CD4-positive, alpha-beta memory T cell (primary cell): ENCODE measurements around the gene EARS2. TPM values are rescaled to one million over a fixed set of nuclear protein-coding genes. Genes with fewer than 3 reads are reported as not detected.

Experiments
- CTCF ChIA-PET: fragments of 350-600 bp; sonication (Branson Sonifier 250); formaldehyde crosslinking; loops from one replicate; lab custom pipeline; 2021; ENCODE audit warnings: inconsistent platforms; ENCODE audit not compliant: partially characterized antibody; lab: Charles Lee
- POLR2A ChIA-PET: fragments of 350-600 bp; sonication (Branson Sonifier 250); formaldehyde crosslinking; loops from one replicate; lab custom pipeline; 2021; ENCODE audit not compliant: partially characterized antibody; lab: Charles Lee
- DNase-seq, 5 donors: peaks; one replicate each; pipeline versions ENCODE4 v3.0.0 to v3.0.0-alpha.2; 2020 to 2022; ENCODE audit warnings: mixed read lengths in 1 of 5
- H3K27ac ChIP-seq: one replicate; pipeline ENCODE4 v1.7.0; 2013; ENCODE audit warnings: low read depth, low read length
- H3K27me3 ChIP-seq: 2 replicates; pipeline ENCODE4 v1.7.0; 2013; ENCODE audit warnings: mild to moderate bottlenecking, low read length, moderate library complexity; ENCODE audit not compliant: insufficient read depth
- H3K36me3 ChIP-seq: 2 replicates; pipeline ENCODE4 v1.7.0; 2013; ENCODE audit warnings: mild to moderate bottlenecking, low read length, moderate library complexity; ENCODE audit not compliant: insufficient read depth
- H3K4me1 ChIP-seq: 2 replicates; pipeline ENCODE4 v1.7.0; 2013; ENCODE audit warnings: mild to moderate bottlenecking, low read length, moderate library complexity; ENCODE audit not compliant: insufficient read depth
- H3K4me3 ChIP-seq, 2 donors: one replicate each; pipeline ENCODE4 v1.7.0; 2013; ENCODE audit warnings: low read length in 2 of 2, mild to moderate bottlenecking in 1 of 2
- H3K9me3 ChIP-seq, 2 donors: one replicate each; pipeline ENCODE4 v1.7.0; 2013; ENCODE audit warnings: low read length in 2 of 2, control low read depth in 1 of 2; ENCODE audit not compliant: control insufficient read depth in 1 of 2
- H3K27ac Mint-ChIP-seq, 7 donors: one replicate each; pipeline ENCODE4 v1.8.0; 2020 to 2021; ENCODE audit warnings: mixed read lengths in 7 of 7, mild to moderate bottlenecking in 6 of 7, inconsistent platforms in 3 of 7, moderate library complexity in 3 of 7
- H3K27me3 Mint-ChIP-seq, 2 donors: one replicate each; pipeline ENCODE4 v1.8.0; 2020 to 2021; ENCODE audit warnings: mixed read lengths in 2 of 2
- H3K36me3 Mint-ChIP-seq, 2 donors: one replicate each; pipeline ENCODE4 v1.8.0; 2020 to 2021; ENCODE audit warnings: mixed read lengths in 2 of 2, inconsistent platforms in 1 of 2, mild to moderate bottlenecking in 1 of 2
- H3K4me1 Mint-ChIP-seq, 4 donors: one replicate each; pipeline ENCODE4 v1.8.0; 2020 to 2021; ENCODE audit warnings: mixed read lengths in 4 of 4, mild to moderate bottlenecking in 1 of 4
- H3K4me3 Mint-ChIP-seq, 8 donors: one replicate each; pipeline ENCODE4 v1.8.0; 2020 to 2021; ENCODE audit warnings: mixed read lengths in 8 of 8, mild to moderate bottlenecking in 7 of 8, moderate library complexity in 6 of 8, inconsistent platforms in 3 of 8
- H3K9me3 Mint-ChIP-seq, 8 donors: one replicate each; pipeline ENCODE4 v1.8.0; 2020 to 2021; ENCODE audit warnings: mixed read lengths in 8 of 8, mild to moderate bottlenecking in 5 of 8, inconsistent platforms in 3 of 8, moderate library complexity in 1 of 8
- intact Hi-C: fragments of 100-400 bp; cut with micrococcal nuclease; formaldehyde crosslinking; loops from one replicate; pipeline ENCODE4 v1.15.1; 2023
- polyA plus RNA-seq, 2 donors: library from polyadenylated mRNA; unstranded; fragments of 300-500 nt; fragmentation: Illumina TruSeq; gene quantifications; one replicate each; pipeline ENCODE4 v1.2.3, GENCODE V29; 2021
- total RNA-seq, 2 experiments: library from RNA; stranded (reverse); gene quantifications; one replicate each; pipeline ENCODE4 v1.2.3, GENCODE V29; 2021

EARS2 gene
- 10 to 100 TPM; 13.6 to 16.0 TPM for total RNA-seq
- polyA plus RNA-seq = 10 to 100 TPM; 11.4 to 15.6 TPM

GRCh38 chr16:23556881-23557778 is at the start of gene EARS2, which contains the start of gene UBFD1:
Gene EARS2 (minus strand): TSS chr16:23557350. CDS start chr16:23557343, 7 bp downstream.
Gene UBFD1 (plus strand): TSS chr16:23557727. CDS start chr16:23557743, 16 bp downstream.
- Histone ChIP-seq H3K9me3 (no peaks in the 10 kb centered on the region), H3K4me1 (peaks cover 36% of the 10 kb centered on the region), H3K4me3 (peak within 1 kb of the TSS; percentile 90 to 95), H3K36me3 (peaks cover 33% of the 10 kb centered on the region), H3K27ac (peak within 1 kb of the TSS; percentile 86), H3K27me3 (no peaks in the 10 kb centered on the region)
- Mint-ChIP-seq H3K27me3 (no peaks in the 10 kb centered on the region), H3K27ac (peak within 1 kb of the TSS; percentile 95 to 98 (median 97)), H3K9me3 (no peaks in the 10 kb centered on the region), H3K4me3 (peak within 1 kb of the TSS; percentile 90 to 96 (median 94)), H3K4me1 (peaks cover 19 to 42% (median 31%) of the 10 kb centered on the region in 4 donors), H3K36me3 (peaks cover 1 to 40% of the 10 kb centered on the region in 2 donors)
- DNase-seq = peak; percentile 94 to 97 (median 96)
- intact Hi-C loops = loop anchor here (1.0 to 2.0 kb wide), 5 partner anchors 39 to 408 kb away; partner anchors contain the start of genes COG7, DCTN5, GGA2 and NDUFAB1
- ChIA-PET POLR2A (interaction anchor here (0.5 to 2.2 kb wide), 9 partner anchors 17 to 1366 kb away, joined by 3 to 19 read pairs (median 4); partner anchors contain the start of genes COG7, DCTN5, GGA2 and PALB2), CTCF (interaction anchor here (0.5 to 2.0 kb wide), 5 partner anchors 40 to 122 kb away, joined by 4 to 8 read pairs (median 6); no protein-coding TSS in a partner anchor)

GRCh38 chr16:23597003-23597756 is 40.0 kb upstream of the EARS2 start:
- H3K4me1 ChIP-seq = peaks cover 16% of the 10 kb centered on the region
- Mint-ChIP-seq H3K4me3 (peak overlapping the region; percentile 29 to 86 (median 56)), H3K9me3 (no peaks in the 10 kb centered on the region), H3K27me3 (no peaks in the 10 kb centered on the region), H3K36me3 (peaks cover 11 to 19% of the 10 kb centered on the region in 2 donors), H3K27ac (peak overlapping the region in 6 of 7 donors; percentile 1 to 77 (median 49)), H3K4me1 (peaks cover 6 to 38% (median 22%) of the 10 kb centered on the region in 4 donors)
- CTCF ChIA-PET = interaction anchor here (0.7 to 3.0 kb wide), 15 partner anchors 8 to 161 kb away, joined by 3 to 11 read pairs (median 4); partner anchors contain the start of genes EARS2 and UBFD1
- H3K27ac ChIP-seq = no peak overlapping the region
- no peaks in the 10 kb centered on the region for H3K27me3 ChIP-seq
- H3K4me3 ChIP-seq = no peak overlapping the region
- H3K9me3 ChIP-seq = no peaks in the 10 kb centered on the region
- no peak for DNase-seq
- peaks cover under 1% of the 10 kb centered on the region for H3K36me3 ChIP-seq
- POLR2A ChIA-PET = interaction anchor here (1.0 to 1.3 kb wide), 4 partner anchors 27 to 87 kb away, joined by 4 to 7 read pairs (median 4); partner anchors contain the start of genes DCTN5, EARS2, GGA2 and PALB2
- intact Hi-C loops = no loop called here

GRCh38 chr16:23595951-23596720 is 39.0 kb upstream of the EARS2 start, which contains the start of gene NDUFAB1:
Gene NDUFAB1 (minus strand): TSS chr16:23596316. CDS start chr16:23596290, 26 bp downstream.
- intact Hi-C loops = loop anchor here (1.0 kb wide), 2 partner anchors 39 to 45 kb away; partner anchors contain the start of genes DCTN5, EARS2, PALB2 and UBFD1
- Mint-ChIP-seq H3K36me3 (peaks cover 15 to 22% of the 10 kb centered on the region in 2 donors), H3K9me3 (no peaks in the 10 kb centered on the region), H3K4me3 (peak within 1 kb of the TSS; percentile 79 to 90 (median 86)), H3K4me1 (peaks cover 14 to 47% (median 28%) of the 10 kb centered on the region in 4 donors), H3K27ac (peak within 1 kb of the TSS; percentile 77 to 91 (median 89)), H3K27me3 (no peaks in the 10 kb centered on the region)
- Histone ChIP-seq H3K4me1 (peaks cover 16% of the 10 kb centered on the region), H3K36me3 (peaks cover 11% of the 10 kb centered on the region), H3K27me3 (no peaks in the 10 kb centered on the region), H3K4me3 (peak within 1 kb of the TSS; percentile 81 to 91), H3K27ac (peak within 1 kb of the TSS; percentile 84), H3K9me3 (no peaks in the 10 kb centered on the region)
- POLR2A ChIA-PET = interaction anchor here (1.0 to 1.3 kb wide), 4 partner anchors 26 to 86 kb away, joined by 4 to 7 read pairs (median 4); partner anchors contain the start of genes DCTN5, EARS2, GGA2 and PALB2
- CTCF ChIA-PET = interaction anchor here (0.7 to 3.0 kb wide), 15 partner anchors 9 to 160 kb away, joined by 3 to 11 read pairs (median 4); partner anchors contain the start of genes EARS2 and UBFD1
- peak; percentile 87 to 89 (median 88) for DNase-seq

- DNase-seq = peak in 2 of 5 donors; percentile 2 to 3
Observed at GRCh38 chr16:23595246-23595950, 38.2 kb upstream of the EARS2 start.

GRCh38 chr16:23594186-23594585 is 37.0 kb upstream of the EARS2 start:
- Histone ChIP-seq H3K27ac (no peak overlapping the region), H3K4me1 (peaks cover 16% of the 10 kb centered on the region), H3K9me3 (no peaks in the 10 kb centered on the region), H3K36me3 (peaks cover 18% of the 10 kb centered on the region), H3K4me3 (no peak overlapping the region), H3K27me3 (no peaks in the 10 kb centered on the region)
- peaks cover 22 to 30% of the 10 kb centered on the region in 2 donors for H3K36me3 Mint-ChIP-seq
- ChIA-PET POLR2A (no interaction called here), CTCF (no interaction called here)
- no peak for DNase-seq
- H3K4me3 Mint-ChIP-seq = peak overlapping the region in 3 of 8 donors; percentile 9 to 20 (median 10)
- H3K27ac Mint-ChIP-seq = peak overlapping the region in 2 of 7 donors; percentile 13 to 16
- intact Hi-C loops = no loop called here
- no peaks in the 10 kb centered on the region for H3K27me3 Mint-ChIP-seq
- H3K4me1 Mint-ChIP-seq = peaks cover 16 to 50% (median 33%) of the 10 kb centered on the region in 4 donors
- no peaks in the 10 kb centered on the region for H3K9me3 Mint-ChIP-seq

More at GRCh38 chr16:23595246-23595950, 38.2 kb upstream of the EARS2 start:
- Mint-ChIP-seq H3K4me1 (peaks cover 14 to 47% (median 30%) of the 10 kb centered on the region in 4 donors), H3K27ac (peak overlapping the region; percentile 64 to 91 (median 77)), H3K9me3 (no peaks in the 10 kb centered on the region), H3K36me3 (peaks cover 18 to 24% of the 10 kb centered on the region in 2 donors), H3K4me3 (peak overlapping the region; percentile 77 to 90 (median 84)), H3K27me3 (no peaks in the 10 kb centered on the region)
- Histone ChIP-seq H3K4me1 (peaks cover 16% of the 10 kb centered on the region), H3K36me3 (peaks cover 17% of the 10 kb centered on the region), H3K27me3 (no peaks in the 10 kb centered on the region), H3K4me3 (peak overlapping the region; percentile 81 to 91), H3K9me3 (no peaks in the 10 kb centered on the region), H3K27ac (peak overlapping the region; percentile 84)
- POLR2A ChIA-PET = no interaction called here
- intact Hi-C loops = no loop called here
- CTCF ChIA-PET = no interaction called here
